NCI-H187 (cell line): ENCODE data around the gene FBLN2.
"Not testable (repeated sequence)": the region's sequence is repeated elsewhere in the genome, so short reads cannot be mapped to it uniquely, and the experiment has no call there.

Experiments
- DNase-seq, 2 experiments: peaks; one replicate each; lab custom pipeline; 2025; lab: John Stamatoyannopoulos, UW

FBLN2 gene

DNA sequence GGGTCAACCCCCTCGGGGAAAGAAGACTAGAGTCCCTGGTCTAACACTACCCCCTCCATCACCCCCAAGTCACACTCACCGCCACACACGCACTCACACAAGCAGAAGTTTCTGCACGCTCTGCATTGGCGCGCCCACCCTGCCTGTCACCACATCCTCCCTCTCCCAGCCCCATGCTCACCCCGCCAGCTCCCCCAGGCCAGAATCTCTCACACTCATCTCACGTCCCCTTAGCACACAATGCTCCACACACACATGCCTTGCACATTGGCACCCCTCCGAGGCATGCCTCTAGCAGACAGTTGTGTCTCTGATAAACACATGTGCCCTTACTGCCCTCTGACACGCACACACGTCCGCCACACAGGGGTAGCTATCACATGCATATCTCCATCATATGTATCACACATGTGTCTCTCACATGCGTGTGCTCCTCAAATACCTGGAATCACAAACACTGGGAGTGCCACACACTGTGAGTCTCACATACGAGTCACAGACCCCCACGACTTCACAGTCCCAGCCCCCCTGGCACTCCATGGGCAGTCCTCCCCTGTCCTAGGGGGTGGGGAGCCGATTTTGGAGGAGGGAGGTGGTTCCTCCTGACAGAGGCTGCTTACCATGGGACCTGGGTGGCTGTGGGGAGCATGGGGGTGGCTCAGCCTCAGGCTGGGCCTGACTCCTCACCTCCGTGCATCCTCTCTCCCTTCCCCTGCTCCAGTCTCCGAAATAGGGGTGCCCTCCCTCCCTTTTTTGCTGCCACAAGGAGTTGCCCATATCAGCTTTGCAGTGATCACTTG, 898 bp downstream of the FBLN2 start:
- no peak for DNase-seq

DNA sequence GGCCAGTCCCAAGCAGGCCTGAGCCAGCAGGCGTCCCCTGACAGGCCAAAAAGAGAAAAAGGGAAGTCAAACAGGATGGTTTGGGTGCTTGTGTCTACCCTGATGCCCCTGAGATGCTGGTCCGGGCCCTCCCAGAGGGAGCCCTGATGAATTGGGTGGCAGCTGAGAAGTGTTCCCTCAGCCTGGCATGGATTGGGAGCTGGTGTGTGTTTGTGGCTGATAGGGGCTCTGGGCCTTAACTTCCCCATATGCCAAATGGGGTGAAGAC, 1.4 kb downstream of the FBLN2 start:
- DNase-seq = no peak

- DNase-seq = no peak
These were observed 2.0 kb downstream of the FBLN2 start for GRCh38 chr3:13550791-13551360.

- no peak for DNase-seq
These were observed 4.1 kb downstream of the FBLN2 start for GRCh38 chr3:13552857-13553652.

DNA sequence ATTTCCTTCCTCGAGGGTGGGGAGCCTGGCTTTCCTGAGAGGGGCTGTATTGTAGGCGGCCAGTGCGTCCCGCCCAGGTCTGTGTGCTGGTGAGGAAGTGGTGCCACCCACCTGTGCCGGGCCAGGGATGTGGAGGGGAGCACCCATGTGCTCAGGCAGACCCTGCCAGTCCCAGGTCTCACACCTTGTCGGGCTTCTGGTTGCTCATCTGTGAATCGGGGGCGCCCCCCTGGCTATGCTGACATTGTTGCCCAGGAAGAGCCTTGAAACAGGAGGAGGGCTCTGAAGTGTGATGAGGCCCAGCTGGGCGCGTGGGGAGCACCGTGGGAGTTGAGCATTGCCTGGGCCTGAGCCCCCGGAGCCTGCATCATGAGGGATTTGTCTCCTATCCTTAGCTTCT, 4.8 kb downstream of the FBLN2 start:
- no peak for DNase-seq

GRCh38 chr3:13555753-13556152, 6.8 kb downstream of the FBLN2 start:
- DNase-seq = no peak

DNA sequence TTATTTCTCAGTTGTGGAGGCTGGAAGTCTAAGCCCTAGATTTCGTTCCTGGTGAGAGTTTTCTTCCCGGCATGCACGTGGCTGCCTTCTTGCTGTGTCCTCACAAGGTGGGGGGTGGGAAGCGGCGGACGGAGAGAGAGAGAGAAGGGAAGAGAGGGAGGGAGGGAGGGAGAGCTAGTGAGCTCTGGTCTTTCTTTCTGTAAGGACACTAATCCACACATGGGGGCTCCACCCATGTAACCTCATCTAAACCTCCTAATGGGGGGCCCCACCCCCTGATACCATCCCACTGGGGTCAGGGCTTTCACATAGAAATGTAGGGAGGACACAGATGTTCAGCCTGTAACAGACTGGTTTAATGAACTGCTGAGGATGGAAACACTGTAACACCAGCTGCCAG, 7.3 kb downstream of the FBLN2 start:
- DNase-seq = no peak

GRCh38 chr3:13556917-13557316, 8.0 kb downstream of the FBLN2 start:
- no peak for DNase-seq

DNA sequence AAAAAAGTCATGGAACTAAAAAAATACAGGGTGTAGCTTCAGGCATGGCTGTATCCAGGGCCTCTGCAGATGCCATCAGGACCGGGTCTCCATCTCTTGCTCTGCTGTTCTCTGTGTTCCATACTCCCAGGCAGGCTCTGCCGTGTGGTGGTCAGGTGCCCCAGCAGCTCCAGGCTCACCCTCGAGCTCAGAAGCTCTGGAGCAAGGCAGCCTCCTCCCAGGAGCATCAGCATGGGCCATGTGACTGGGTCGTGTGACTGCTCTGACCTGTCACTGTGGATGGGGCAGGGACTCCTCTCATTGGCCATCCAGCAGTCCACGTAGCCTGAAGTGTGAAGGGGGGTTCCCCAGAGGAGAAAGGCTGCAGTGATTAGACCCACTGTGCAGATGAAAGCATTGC, 8.5 kb downstream of the FBLN2 start:
- no peak for DNase-seq

DNA sequence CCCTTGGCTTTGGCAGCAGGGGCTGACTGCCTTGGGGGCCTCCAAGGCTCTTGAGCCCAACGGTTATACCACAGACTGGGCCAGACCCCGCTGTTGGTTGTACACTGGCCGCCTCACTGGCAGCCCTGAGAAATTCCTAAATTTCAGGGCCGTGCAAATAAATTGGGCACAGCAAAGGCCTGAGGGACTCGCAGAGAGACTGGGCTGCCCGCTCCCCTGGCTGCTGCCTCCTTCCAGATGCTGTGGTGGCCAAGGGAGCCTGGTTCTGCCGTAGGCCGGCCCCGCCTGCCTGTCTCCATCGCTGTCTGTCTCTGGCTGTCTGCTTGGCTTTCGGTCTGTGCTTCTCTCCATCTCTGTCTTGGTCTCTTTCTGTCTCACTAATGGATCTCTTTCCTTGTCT, 9.0 kb downstream of the FBLN2 start:
- DNase-seq = no peak

DNA sequence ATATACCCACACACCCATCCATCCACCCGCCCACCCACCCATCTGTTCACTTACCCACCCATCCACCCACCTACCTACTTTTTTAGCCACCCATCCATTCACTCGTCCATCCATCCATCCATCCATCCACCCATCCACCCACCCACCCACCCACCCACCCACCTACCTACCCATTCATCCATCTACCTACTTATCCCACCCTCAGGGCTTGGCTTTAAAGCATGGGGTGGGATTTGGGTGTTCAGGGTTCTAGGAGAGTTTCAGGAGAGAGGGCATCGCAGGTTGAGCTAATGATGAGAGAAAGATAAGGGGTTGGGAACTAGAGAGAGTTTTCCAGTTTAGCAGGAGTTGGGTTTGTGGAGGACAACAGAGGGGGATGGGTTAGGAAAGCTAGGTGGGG, 9.7 kb downstream of the FBLN2 start:
- DNase-seq = no peak

DNA sequence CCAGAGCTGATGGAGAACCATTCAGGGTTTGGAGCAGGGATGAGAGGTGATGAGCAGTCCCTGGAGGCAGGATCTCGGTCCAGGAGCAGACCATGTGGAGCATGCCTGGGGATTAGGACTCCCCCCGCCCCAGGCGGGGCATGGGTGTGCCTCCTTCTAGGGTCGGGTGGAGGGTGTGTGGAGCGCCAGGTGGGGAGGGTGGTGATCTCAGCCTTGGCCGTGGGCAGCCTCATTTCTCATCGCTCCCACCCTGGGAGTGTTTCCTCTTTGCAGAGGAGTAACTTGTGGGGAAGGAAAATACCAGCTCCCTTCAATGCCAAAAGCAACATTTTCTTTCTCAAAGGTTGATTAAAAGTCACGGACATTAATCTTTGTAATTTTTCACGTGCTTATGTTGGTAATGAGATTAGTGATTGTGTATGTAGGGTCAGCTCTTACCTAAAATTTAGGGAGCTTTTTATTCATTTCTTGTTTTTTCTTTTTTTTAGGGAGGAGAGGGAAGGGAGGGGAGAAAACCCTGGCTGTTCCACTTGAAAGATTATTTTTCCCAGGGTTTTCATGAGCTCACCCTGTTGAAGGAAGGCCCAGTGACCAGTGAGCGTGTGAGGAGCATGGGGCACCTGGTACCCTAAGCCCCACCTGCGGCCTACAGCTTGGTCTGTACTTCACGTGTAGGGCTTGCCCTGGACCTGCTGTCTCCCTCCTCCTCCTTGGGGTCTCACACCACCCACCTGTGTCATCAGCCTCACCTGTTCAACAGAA, 11.0 kb downstream of the FBLN2 start:
- DNase-seq = no peak

DNA sequence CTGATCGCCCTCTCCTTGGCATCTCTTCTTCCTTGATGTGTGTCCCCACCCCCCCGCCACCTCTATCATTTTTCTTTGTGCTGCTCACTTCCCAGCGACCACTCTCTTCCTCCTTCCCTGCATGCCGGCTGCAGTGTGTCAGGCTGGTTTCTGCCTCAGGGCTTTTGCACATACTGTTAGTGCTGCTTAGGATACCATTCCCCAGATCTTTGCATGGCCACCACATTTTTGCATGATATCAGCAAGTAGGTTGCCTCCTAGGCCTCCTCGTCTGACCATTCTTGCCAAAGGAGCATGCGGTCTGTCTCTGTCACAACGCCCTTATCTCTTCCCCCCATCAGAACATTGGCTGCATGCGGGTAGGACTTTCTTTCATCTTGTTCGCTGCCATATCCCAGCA, 12.5 kb downstream of the FBLN2 start:
- DNase-seq = no peak

DNA sequence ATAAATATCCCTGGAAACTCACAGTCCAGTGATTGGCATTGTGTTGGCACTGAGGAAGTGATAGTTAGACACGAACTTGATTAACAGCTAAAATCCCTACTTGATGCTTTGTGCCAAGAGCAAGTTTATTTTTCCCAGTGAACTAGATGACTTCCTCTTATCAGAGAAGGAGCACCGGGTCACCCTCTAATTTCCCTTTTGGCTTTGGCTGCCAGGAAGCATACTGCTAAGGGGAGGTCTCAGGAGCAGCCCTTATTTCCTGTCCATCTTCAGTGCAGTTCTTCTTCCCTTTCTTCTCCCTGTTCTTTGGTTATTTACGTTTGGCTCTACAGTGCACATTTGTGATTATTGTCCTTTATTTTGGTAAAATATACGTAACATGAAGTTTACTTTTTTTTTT, 13.0 kb downstream of the FBLN2 start:
- no peak for DNase-seq

DNA sequence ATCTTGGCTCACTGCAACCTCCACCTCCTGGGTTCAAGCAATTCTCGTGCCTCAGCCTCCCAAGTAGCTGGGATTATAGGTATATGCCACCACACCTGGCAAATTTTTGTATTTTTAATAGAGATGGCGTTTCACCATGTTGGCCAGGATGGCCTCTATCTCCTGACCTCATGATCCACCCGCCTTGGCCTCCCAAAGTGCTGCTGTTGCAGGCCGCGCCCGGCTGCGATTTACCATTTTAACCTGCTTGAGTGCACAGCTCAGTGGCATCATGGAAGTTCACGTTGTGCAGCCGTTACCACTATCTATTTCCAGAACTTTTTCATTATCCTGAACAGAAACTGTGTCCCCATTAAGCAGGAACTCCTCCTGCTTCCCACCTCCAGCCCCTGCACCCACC, 13.5 kb downstream of the FBLN2 start:
- not testable (repeated sequence) for DNase-seq

DNA sequence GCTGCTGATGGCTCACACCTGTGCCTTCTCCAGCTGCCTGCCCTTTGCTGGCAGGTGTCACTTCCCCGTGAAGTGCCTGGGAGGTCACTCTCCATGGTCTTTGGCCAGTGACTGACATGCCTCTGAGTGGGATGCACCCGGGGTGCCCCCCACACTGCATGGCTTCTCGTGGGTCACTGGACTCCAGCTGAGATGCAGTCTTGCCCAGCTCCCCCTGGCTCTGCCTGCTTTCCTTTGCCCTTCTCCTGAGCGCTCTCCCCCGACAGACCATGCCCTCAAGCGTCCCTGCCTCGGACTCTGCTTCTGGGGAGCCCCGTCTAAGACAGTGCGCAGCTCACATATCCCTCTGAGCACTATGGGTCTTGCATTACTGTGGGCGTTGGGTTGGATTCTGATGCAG, 14.4 kb downstream of the FBLN2 start:
- DNase-seq = no peak

DNA sequence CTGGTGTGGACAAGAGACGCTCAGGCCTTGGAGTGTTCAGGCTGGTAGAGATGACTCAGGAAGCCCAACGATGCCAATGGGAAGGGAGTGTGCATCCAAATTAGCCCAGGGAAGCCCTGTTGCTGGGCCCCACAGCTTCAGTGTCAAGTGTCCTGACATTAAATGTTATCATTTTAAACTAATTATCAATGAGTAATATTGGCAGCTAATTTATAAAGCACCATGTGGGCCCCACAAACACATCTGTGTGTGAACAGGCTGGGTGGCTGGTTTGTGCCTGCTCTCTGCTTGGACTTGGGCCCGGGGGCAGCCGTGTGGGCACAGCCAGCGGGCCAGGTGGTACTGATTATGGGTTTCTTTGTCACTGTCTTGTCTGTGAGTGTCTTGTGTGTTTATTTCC, 15.0 kb downstream of the FBLN2 start:
- no peak for DNase-seq

- DNase-seq = peak in 1 of 2 experiments; percentile 41
These were observed 16.0 kb downstream of the FBLN2 start for GRCh38 chr3:13564751-13565560.

DNA sequence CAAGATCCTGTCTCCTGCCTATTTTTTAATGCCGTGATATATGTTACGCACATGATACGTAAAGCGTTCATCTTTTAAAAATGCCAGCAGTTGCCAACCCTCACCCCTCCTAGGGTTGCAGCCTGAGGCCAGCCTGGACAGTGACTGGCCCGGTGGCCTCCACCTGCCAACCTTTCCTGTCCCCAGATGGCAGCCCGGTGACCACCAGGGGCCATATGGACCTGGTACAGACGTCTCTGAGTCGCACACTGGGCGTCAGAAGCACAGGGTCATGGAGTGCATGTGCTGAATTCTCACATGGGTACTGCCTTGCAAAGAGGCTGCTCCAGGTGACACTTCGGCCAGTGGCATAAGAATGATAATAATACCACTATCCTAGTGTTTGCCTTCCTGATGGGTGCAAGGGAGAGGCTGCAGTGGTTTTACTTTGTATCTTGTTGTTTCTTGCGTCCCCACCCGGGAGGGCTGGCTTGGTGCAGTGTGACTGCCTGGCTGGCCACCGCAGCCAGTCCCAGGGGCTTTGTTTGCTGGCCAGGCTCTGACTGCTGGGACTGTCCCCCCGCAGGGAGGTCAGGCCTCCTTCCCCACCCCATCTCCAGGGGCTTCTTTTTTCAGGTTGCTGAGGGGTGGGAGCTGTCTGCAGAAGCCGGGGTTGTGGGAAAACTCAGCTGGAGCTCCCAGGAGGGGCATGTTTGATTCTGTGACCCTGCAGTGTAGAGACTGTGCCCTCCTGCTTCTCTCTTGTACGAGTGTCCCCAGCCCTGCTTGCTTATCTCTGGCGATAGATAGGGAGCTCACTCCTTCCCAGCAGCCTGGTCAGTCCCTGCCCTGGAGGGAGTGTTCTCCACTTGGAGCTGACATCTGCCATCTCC, 16.9 kb downstream of the FBLN2 start:
- no peak for DNase-seq

- no peak for DNase-seq
These were observed 17.5 kb downstream of the FBLN2 start for GRCh38 chr3:13566453-13566748.

- DNase-seq = no peak
These were observed 17.9 kb downstream of the FBLN2 start for GRCh38 chr3:13566769-13567310.
